ENCODE data around the gene REV3L. TPM values are rescaled to one million over a fixed set of nuclear protein-coding genes. Genes with fewer than 3 reads are reported as not detected.
A peak's percentile ranks its signal among the peaks of the same experiment; 100 is the strongest.

Gene REV3L
- total RNA-seq, 1 donor = 54.8 TPM

GRCh38 chr6:111524252-111524651 is 41.2 kb upstream of the REV3L start:
- no peak for DNase-seq (ENCODE audit: low read depth)
- no peak overlapping the region for H3K4me3 ChIP-seq (ENCODE audit: low read depth, low read length)
- no peak for TF ChIP-seq CTCF (IDR thresholded peaks at IDR 0.05; ENCODE audit: insufficient read depth, low read depth, low read length)

GRCh38 chr6:111523484-111524167 is 40.6 kb upstream of the REV3L start:
- DNase-seq (ENCODE audit: low read depth) = no peak
- TF ChIP-seq CTCF (IDR thresholded peaks at IDR 0.05; ENCODE audit: insufficient read depth, low read depth, low read length) = no peak
- H3K4me3 ChIP-seq (ENCODE audit: low read depth, low read length) = no peak overlapping the region

- TF ChIP-seq CTCF (IDR thresholded peaks at IDR 0.05; ENCODE audit: insufficient read depth, low read depth, low read length) = no peak
- no peak overlapping the region for H3K4me3 ChIP-seq (ENCODE audit: low read depth, low read length)
- DNase-seq (ENCODE audit: low read depth) = no peak
These were observed 39.5 kb upstream of the REV3L start for GRCh38 chr6:111522393-111523020.

GRCh38 chr6:111521497-111522270 is 38.7 kb upstream of the REV3L start:
- H3K4me3 ChIP-seq (ENCODE audit: low read depth, low read length) = no peak overlapping the region
- peak; percentile 76 for DNase-seq (ENCODE audit: low read depth)
- TF ChIP-seq CTCF (IDR thresholded peaks at IDR 0.05; ENCODE audit: insufficient read depth, low read depth, low read length) = no peak

GRCh38 chr6:111520524-111520923 is 37.5 kb upstream of the REV3L start:
- no peak for DNase-seq (ENCODE audit: low read depth)
- H3K4me3 ChIP-seq (ENCODE audit: low read depth, low read length) = no peak overlapping the region
- TF ChIP-seq CTCF (IDR thresholded peaks at IDR 0.05; ENCODE audit: insufficient read depth, low read depth, low read length) = no peak

- no peak for DNase-seq (ENCODE audit: low read depth)
- no peak overlapping the region for H3K4me3 ChIP-seq (ENCODE audit: low read depth, low read length)
- TF ChIP-seq CTCF (IDR thresholded peaks at IDR 0.05; ENCODE audit: insufficient read depth, low read depth, low read length) = no peak
These were observed 34.9 kb upstream of the REV3L start for GRCh38 chr6:111517965-111518364.
